Measurements from ENCODE around the gene HNRNPF. TPM values are rescaled to one million over a fixed set of nuclear protein-coding genes. Genes with fewer than 3 reads are reported as not detected.
"Not testable (repeated sequence)": the region's sequence is repeated elsewhere in the genome, so short reads cannot be mapped to it uniquely, and the experiment has no call there.

The HNRNPF gene
- total RNA-seq, 6 experiments from 2014 or later: 133 to 164 (median 159) TPM

DNA sequence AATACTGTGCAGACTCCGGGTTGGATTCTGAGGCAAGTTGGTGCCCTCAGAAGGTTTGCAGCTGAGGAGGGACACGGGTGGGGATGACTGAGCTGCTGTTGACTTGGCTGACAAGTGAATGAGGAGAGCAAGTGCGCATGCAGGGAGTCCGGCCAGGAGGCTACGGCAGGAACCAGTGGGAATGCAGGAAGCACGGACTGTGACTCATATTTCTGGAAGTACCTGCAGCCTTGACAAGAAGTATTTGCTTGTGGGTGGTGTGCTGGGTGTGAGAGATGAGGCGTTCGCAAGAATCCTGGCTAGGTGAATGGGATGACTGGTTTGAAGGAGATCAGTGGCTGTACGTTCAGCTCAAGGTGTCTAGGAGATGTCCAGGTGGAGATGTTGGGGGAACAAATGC is 68.4 kb downstream of the HNRNPF start:
- H3K4me1 Mint-ChIP-seq (ENCODE audit: low read depth): peaks cover 19% of the 10 kb centered on the region; the same call in 1 of the 2 replicates
- no peak overlapping the region for H3K4me3 Mint-ChIP-seq
- TF ChIP-seq, protein P1, sequence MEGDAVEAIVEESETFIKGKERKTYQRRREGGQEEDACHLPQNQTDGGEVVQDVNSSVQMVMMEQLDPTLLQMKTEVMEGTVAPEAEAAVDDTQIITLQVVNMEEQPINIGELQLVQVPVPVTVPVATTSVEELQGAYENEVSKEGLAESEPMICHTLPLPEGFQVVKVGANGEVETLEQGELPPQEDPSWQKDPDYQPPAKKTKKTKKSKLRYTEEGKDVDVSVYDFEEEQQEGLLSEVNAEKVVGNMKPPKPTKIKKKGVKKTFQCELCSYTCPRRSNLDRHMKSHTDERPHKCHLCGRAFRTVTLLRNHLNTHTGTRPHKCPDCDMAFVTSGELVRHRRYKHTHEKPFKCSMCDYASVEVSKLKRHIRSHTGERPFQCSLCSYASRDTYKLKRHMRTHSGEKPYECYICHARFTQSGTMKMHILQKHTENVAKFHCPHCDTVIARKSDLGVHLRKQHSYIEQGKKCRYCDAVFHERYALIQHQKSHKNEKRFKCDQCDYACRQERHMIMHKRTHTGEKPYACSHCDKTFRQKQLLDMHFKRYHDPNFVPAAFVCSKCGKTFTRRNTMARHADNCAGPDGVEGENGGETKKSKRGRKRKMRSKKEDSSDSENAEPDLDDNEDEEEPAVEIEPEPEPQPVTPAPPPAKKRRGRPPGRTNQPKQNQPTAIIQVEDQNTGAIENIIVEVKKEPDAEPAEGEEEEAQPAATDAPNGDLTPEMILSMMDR (IDR thresholded peaks at IDR 0.05): no peak
- no peak for DNase-seq
- no peak overlapping the region for H3K27ac Mint-ChIP-seq
- H3K27me3 Mint-ChIP-seq (ENCODE audit: insufficient read depth): peaks cover 28% of the 10 kb centered on the region
- H3K9me3 Mint-ChIP-seq: no peaks in the 10 kb centered on the region
- no peaks in the 10 kb centered on the region for H3K36me3 Mint-ChIP-seq (ENCODE audit: low read depth)

DNA sequence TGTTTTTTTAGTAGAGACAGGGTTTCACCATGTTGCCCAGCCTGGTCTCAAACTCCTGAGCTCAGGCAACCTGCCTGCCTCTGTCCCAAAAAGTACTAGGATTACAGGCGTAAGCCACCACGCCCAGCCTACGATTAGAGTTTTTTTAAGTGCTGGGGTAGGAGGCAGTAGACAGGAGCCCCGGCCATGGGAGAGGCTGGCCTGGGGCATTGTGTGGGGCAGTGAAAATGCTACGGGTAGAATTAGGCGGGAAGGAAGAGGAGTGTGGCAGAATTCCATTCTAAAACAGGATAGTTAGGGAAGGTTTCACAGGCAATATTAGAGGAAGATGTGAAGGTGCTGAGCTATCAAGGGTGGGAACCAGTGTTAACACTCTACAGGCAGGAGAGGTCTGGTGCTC is 68.9 kb downstream of the HNRNPF start:
- Mint-ChIP-seq H3K27me3 (ENCODE audit: insufficient read depth) (peaks cover 32% of the 10 kb centered on the region), H3K4me1 (ENCODE audit: low read depth) (peaks cover 19% of the 10 kb centered on the region; the same call in 1 of the 2 replicates), H3K4me3 (no peak overlapping the region), H3K36me3 (ENCODE audit: low read depth) (no peaks in the 10 kb centered on the region), H3K9me3 (no peaks in the 10 kb centered on the region), H3K27ac (no peak overlapping the region)
- DNase-seq: no peak
- TF ChIP-seq, protein P1 (IDR thresholded peaks at IDR 0.05): no peak

DNA sequence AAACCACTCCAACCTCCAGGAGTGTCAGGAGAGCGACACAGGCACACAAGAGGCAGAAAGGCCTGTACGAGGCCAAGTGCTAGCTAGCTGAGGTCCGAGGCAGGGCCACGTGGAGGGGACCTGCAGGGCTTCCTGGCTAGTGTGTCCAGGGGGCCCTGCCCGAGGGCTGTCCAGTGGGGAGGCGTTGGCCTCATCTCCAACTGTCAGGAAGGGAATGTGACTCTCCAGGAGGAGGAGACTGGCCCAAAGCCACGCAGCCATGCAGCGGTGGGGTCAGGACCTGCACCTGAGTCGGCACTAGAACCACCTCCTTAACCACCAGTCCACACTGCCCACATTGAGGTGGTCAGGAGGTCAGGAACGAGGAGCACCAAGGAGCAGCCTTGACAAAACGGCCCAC is 69.8 kb downstream of the HNRNPF start:
- Mint-ChIP-seq H3K27ac (no peak overlapping the region), H3K36me3 (ENCODE audit: low read depth) (no peaks in the 10 kb centered on the region), H3K9me3 (no peaks in the 10 kb centered on the region), H3K4me3 (peak overlapping the region; percentile 50; the same call in 1 of the 2 replicates), H3K4me1 (ENCODE audit: low read depth) (peaks cover 17% of the 10 kb centered on the region; the same call in 1 of the 2 replicates), H3K27me3 (ENCODE audit: insufficient read depth) (peaks cover 32% of the 10 kb centered on the region)
- DNase-seq: no peak
- TF ChIP-seq, protein P1 (IDR thresholded peaks at IDR 0.05): no peak

DNA sequence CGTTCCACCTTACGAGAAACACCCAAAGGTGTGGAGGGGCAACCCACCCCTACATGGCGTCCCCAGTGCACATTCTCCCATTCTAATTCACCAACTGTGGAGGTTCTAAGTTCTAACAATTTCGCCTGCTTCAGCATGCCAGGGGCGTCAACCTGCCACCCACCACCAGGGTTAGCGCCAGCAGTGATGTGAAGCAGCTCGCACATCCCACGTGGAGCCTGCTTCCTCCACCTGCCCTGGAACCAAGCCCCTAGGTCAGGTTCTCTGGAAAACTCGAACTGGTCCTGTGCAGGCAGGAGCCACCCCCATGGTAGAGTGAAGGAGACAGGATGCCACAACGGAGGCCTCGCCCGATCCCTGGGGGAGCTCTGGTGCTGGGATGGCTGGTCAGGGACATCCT is 70.9 kb downstream of the HNRNPF start:
- Mint-ChIP-seq H3K4me3 (no peak overlapping the region), H3K9me3 (no peaks in the 10 kb centered on the region), H3K36me3 (ENCODE audit: low read depth) (no peaks in the 10 kb centered on the region), H3K27ac (no peak overlapping the region), H3K4me1 (ENCODE audit: low read depth) (peaks cover 12% of the 10 kb centered on the region; the same call in 1 of the 2 replicates), H3K27me3 (ENCODE audit: insufficient read depth) (peaks cover 31% of the 10 kb centered on the region)
- no peak for DNase-seq
- TF ChIP-seq, protein P1 (IDR thresholded peaks at IDR 0.05): no peak; the same call in 1 of the 2 replicates

DNA sequence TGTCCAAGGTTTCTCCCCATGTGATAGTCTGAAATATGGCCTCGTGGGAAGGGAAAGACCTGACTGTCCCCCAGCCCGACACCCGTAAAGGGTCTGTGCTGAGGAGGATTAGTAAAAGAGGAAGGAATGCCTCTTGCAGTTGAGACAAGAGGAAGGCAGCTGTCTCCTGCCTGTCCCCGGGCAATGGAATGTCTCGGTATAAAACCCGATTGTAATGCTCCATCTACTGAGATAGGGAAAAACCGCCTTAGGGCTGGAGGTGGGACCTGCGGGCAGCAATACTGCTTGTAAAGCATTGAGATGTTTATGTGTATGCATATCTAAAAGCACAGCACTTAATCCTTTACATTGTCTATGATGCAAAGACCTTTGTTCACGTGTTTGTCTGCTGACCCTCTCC is 71.5 kb downstream of the HNRNPF start:
- not testable (repeated sequence) for H3K36me3 Mint-ChIP-seq (ENCODE audit: low read depth); H3K27ac Mint-ChIP-seq; DNase-seq; H3K9me3 Mint-ChIP-seq; H3K4me3 Mint-ChIP-seq
- H3K4me1 Mint-ChIP-seq (ENCODE audit: low read depth): peaks cover 12% of the 10 kb centered on the region; the same call in 1 of the 2 replicates
- peaks cover 35% of the 10 kb centered on the region for H3K27me3 Mint-ChIP-seq (ENCODE audit: insufficient read depth)

DNA sequence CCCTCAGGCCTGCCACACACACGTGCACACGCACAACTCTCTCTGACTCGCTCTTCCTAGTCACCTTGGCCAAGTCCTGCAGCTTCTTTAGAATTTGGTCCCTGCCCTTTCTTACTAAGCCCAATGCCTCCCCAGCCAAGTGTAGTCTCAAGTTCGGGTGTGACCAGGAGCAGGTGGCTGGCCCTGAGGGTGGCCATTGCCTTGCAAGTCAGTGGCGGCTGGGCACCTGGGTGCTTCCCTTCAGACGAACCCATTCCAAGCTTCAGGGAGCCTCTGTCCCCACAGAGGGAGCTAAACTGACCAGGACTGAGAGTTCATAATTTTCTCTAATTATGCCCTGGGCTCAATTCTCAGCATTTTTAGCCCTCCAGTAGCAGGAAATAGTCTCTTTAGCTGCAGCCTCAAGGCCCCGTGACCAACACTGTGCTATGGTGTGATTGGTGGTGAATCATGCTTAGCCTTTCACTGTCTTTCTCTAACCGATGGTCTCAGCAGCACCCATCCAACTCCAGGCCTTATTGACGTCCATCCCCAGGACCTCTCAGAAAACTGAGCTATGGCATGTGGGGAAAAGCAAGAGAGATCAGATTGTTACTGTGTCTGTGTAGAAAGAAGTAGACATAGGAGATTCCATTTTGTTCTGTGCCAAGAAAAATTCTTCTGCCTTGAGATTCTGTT is 72.2 kb downstream of the HNRNPF start:
- no peaks in the 10 kb centered on the region for H3K36me3 Mint-ChIP-seq (ENCODE audit: low read depth)
- H3K4me3 Mint-ChIP-seq: no peak overlapping the region
- peaks cover 41% of the 10 kb centered on the region for H3K27me3 Mint-ChIP-seq (ENCODE audit: insufficient read depth)
- DNase-seq: no peak
- H3K27ac Mint-ChIP-seq: no peak overlapping the region
- TF ChIP-seq, protein P1 (IDR thresholded peaks at IDR 0.05): no peak
- peaks cover 12% of the 10 kb centered on the region; the same call in 1 of the 2 replicates for H3K4me1 Mint-ChIP-seq (ENCODE audit: low read depth)
- no peaks in the 10 kb centered on the region for H3K9me3 Mint-ChIP-seq
